Hepatocyte (in vitro differentiated cells): ENCODE data around the gene OR51V1.

Experiments
- EZH2 ChIP-seq: fragments of 200-600 bp; sonication (generic); IDR thresholded peaks from 2 replicates; pipeline ENCODE4 v1.6.1; 2016; ENCODE audit warnings: antibody characterized with exemption, mild to moderate bottlenecking, borderline replicate concordance
- EZH2phosphoT487 ChIP-seq: fragments of 200-600 bp; sonication (generic); IDR thresholded peaks from one replicate; pipeline ENCODE4 v1.6.1; 2018; ENCODE audit warnings: antibody characterized with exemption, mild to moderate bottlenecking, low read depth, moderate library complexity; ENCODE audit not compliant: unreplicated experiment, severe bottlenecking
- TF ChIP-seq, protein P1 (sequence below): fragments of 200-600 bp; sonication (generic); IDR thresholded peaks from 2 replicates; pipeline ENCODE4 v1.5.1; 2016; ENCODE audit warnings: antibody characterized with exemption, mild to moderate bottlenecking; ENCODE audit not compliant: poor library complexity

DNA sequence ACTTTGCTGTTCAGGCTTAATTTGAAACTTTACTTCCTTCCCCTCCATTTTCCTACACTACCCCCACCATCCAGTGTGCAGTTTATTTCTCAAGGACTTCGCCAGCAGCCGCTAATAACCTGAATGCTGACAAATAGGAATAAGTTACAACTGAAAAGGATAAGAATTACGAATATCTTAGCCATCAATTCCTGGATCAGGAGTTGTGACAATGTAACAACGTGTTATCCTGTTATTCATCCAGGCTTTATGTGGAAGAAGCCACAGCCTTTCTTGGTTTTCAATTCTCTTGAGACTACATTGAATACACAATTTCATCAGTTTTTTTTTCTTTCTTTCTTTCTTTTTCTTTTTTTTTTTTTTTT, 43.3 kb upstream of the OR51V1 start:
- no peak for TF ChIP-seq EZH2
- TF ChIP-seq, protein P1, sequence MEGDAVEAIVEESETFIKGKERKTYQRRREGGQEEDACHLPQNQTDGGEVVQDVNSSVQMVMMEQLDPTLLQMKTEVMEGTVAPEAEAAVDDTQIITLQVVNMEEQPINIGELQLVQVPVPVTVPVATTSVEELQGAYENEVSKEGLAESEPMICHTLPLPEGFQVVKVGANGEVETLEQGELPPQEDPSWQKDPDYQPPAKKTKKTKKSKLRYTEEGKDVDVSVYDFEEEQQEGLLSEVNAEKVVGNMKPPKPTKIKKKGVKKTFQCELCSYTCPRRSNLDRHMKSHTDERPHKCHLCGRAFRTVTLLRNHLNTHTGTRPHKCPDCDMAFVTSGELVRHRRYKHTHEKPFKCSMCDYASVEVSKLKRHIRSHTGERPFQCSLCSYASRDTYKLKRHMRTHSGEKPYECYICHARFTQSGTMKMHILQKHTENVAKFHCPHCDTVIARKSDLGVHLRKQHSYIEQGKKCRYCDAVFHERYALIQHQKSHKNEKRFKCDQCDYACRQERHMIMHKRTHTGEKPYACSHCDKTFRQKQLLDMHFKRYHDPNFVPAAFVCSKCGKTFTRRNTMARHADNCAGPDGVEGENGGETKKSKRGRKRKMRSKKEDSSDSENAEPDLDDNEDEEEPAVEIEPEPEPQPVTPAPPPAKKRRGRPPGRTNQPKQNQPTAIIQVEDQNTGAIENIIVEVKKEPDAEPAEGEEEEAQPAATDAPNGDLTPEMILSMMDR: no peak
- no peak for TF ChIP-seq EZH2phosphoT487
